DOHH2 (cell line): ENCODE data around the gene DNASE2B.

Experiments used
- EZH2phosphoT487 ChIP-seq: fragments of 200-600 bp; sonication (generic); IDR thresholded peaks from 2 replicates; pipeline ENCODE4 v1.6.1; 2017; ENCODE audit warnings: borderline replicate concordance, mild to moderate bottlenecking, antibody characterized with exemption, low read length, moderate library complexity, mixed read lengths
- TF ChIP-seq, protein P1 (sequence below): fragments of 200-600 bp; sonication (generic); IDR thresholded peaks from one replicate; pipeline ENCODE4 v1.5.1; 2014; ENCODE audit warnings: antibody characterized with exemption, mild to moderate bottlenecking, low read depth, low read length; ENCODE audit not compliant: poor library complexity, severe bottlenecking

DNA sequence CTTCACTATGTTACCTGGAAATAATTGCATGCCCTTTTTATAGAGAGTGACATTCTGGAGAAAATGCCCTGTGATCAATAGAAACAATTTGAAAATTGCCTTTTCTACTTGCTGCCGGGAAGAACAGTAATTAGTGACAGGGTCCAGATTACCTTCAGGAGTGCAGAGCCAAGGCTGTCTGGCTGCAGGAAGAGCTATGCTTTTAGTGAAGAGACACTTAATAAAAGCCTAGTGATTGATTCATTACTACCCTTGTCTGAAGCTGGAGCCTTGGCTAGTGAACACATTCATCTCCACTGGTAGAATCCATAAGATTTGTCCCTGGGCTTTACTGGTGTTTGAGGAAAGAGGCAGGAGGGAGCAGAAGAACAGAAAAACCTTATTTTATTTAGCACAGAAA lies 12.9 kb upstream of the DNASE2B start:
- TF ChIP-seq, protein P1, sequence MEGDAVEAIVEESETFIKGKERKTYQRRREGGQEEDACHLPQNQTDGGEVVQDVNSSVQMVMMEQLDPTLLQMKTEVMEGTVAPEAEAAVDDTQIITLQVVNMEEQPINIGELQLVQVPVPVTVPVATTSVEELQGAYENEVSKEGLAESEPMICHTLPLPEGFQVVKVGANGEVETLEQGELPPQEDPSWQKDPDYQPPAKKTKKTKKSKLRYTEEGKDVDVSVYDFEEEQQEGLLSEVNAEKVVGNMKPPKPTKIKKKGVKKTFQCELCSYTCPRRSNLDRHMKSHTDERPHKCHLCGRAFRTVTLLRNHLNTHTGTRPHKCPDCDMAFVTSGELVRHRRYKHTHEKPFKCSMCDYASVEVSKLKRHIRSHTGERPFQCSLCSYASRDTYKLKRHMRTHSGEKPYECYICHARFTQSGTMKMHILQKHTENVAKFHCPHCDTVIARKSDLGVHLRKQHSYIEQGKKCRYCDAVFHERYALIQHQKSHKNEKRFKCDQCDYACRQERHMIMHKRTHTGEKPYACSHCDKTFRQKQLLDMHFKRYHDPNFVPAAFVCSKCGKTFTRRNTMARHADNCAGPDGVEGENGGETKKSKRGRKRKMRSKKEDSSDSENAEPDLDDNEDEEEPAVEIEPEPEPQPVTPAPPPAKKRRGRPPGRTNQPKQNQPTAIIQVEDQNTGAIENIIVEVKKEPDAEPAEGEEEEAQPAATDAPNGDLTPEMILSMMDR: no peak
- TF ChIP-seq EZH2phosphoT487: no peak
